Muscle of leg (tissue), 16 donors: Measurements from ENCODE around the gene CFAP206. TPM values are rescaled to one million over a fixed set of nuclear protein-coding genes. Genes with fewer than 3 reads are reported as not detected.

Source experiments
- DNase-seq: peaks from one replicate; pipeline ENCODE4 v3.0.0; 2013
- H3K27ac ChIP-seq: one replicate; pipeline ENCODE4 v1.5.1; 2013; ENCODE audit warnings: mild to moderate bottlenecking, low read length, control low read depth
- H3K27me3 ChIP-seq: one replicate; pipeline ENCODE4 v1.6.1; 2013; ENCODE audit warnings: low read length; ENCODE audit not compliant: control insufficient read depth, insufficient read depth
- H3K36me3 ChIP-seq: one replicate; pipeline ENCODE4 v1.6.1; 2013; ENCODE audit warnings: low read length; ENCODE audit not compliant: control insufficient read depth, insufficient read depth
- H3K4me1 ChIP-seq: one replicate; pipeline ENCODE4 v1.6.1; 2013; ENCODE audit warnings: low read length; ENCODE audit not compliant: control insufficient read depth, insufficient read depth
- H3K4me3 ChIP-seq: one replicate; pipeline ENCODE4 v1.5.1; 2013; ENCODE audit warnings: low read length, control low read depth
- H3K9me3 ChIP-seq: replicated peaks from 2 replicates; pipeline ENCODE4 v1.6.1; 2013; ENCODE audit warnings: low read depth, low read length; ENCODE audit not compliant: control insufficient read depth
- WGBS: methylation state at CpG from one replicate; pipeline ENCODE4 v1.1.5; 2013; ENCODE audit warnings: missing lambda C conversion rate; ENCODE audit not compliant: insufficient coverage; 5-methylcytosine and 5-hydroxymethylcytosine counted together
- long read RNA-seq, 11 donors: transcript quantifications; one replicate each; lab custom pipeline, GENCODE V29; 2026
- polyA plus RNA-seq, 8 donors: library from polyadenylated mRNA; unstranded; fragments of 120-200 nt; gene quantifications; one replicate each; pipeline versions ENCODE4 v1.2.1 to v1.2.3, GENCODE V29; 2013; ENCODE audit warnings: inconsistent platforms in 1 of 8, low replicate concordance in 1 of 8; ENCODE audit not compliant: insufficient read length in 8 of 8, insufficient read depth in 1 of 8
- total RNA-seq: library from RNA; stranded (reverse); fragments of 120-200 nt; gene quantifications from one replicate; pipeline ENCODE4 v1.2.4, GENCODE V29; 2013

The CFAP206 gene, protein sequence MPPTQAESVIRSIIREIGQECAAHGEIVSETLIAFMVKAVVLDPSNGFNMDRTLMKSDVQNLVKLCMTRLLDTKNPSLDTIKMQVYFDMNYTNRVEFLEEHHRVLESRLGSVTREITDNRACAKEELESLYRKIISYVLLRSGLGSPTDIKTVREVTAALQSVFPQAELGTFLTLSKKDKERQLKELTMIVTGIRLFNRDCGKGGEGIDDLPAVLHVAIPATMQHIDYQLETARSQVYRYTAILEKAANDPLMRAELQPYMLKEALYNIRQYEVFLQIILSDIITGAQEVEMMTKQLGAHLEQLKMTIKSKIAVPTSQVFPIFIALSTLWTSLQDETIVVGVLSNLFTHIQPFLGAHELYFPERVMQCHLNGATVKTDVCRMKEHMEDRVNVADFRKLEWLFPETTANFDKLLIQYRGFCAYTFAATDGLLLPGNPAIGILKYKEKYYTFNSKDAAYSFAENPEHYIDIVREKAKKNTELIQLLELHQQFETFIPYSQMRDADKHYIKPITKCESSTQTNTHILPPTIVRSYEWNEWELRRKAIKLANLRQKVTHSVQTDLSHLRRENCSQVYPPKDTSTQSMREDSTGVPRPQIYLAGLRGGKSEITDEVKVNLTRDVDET
- total RNA-seq (0.22 TPM), polyA plus RNA-seq (under 1 TPM in 7 of 8 donors, not detected in 1; 0.09 to 0.30 (median 0.16) TPM)
- long read RNA-seq, donor 1: 0 reads
- long read RNA-seq, donor 2: 0 reads
- long read RNA-seq, donor 3: 0 reads
- long read RNA-seq, donor 4: 0 reads
- long read RNA-seq, donor 5: 0 reads
- long read RNA-seq, donor 6: 0 reads
- long read RNA-seq, donor 7: 0 reads
- long read RNA-seq, donor 8: 0 reads
- long read RNA-seq, donor 9: 0 reads
- long read RNA-seq, donor 10: 0 reads
- long read RNA-seq, donor 11: 0 reads

DNA sequence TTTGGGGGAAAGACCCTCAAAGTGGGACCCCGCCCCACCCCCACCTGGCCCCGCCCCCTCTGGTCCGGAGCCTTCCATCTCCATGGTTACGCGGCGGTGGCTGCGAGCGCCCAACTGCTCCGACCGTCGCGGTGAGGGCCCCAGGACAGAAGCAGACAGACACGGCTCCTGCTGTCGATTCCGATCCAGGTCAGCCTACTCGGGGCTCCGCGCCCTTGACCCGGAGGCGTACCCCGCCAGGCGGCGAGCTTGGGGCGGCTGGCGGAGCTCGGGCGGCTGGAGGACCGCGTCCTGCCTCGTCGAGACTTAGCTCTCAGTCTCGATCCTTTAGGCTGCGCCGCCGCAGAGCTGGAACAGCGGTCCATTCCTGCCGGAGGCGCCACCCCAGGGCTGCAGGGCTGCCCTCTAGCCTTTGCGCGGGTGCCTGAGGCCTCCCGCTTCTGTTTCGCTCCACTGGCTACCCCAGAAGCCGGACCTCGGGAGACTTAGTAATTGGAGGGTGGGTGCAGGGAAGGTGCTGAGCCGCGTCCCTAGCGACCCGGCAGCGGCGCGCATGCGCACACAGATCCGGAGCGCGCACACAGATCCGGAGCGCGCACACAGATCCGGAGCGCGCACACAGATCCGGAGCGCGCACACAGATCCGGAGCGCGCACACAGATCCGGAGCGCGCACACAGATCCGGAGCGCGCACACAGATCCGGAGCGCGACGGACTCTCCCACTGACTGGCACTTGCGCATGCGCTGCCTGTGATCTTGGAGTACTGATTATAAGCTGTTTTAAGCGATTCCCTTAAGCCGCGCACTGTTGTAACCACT lies at the start of gene CFAP206:
Gene CFAP206 (plus strand): TSS at position 72 of the 820 bp plus-strand sequence. CDS start 1,868 bp downstream, outside the sequence.
- Histone ChIP-seq H3K4me1 (no peaks in the 10 kb centered on the region), H3K27me3 (peaks cover 2% of the 10 kb centered on the region), H3K36me3 (no peaks in the 10 kb centered on the region), H3K4me3 (peak within 1 kb of the TSS; percentile 94), H3K27ac (peak within 1 kb of the TSS; percentile 92), H3K9me3 (no peaks in the 10 kb centered on the region)
- WGBS: under 1% methylated on average over 67 of the region's 82 CpGs
- peak; percentile 85 for DNase-seq

DNA sequence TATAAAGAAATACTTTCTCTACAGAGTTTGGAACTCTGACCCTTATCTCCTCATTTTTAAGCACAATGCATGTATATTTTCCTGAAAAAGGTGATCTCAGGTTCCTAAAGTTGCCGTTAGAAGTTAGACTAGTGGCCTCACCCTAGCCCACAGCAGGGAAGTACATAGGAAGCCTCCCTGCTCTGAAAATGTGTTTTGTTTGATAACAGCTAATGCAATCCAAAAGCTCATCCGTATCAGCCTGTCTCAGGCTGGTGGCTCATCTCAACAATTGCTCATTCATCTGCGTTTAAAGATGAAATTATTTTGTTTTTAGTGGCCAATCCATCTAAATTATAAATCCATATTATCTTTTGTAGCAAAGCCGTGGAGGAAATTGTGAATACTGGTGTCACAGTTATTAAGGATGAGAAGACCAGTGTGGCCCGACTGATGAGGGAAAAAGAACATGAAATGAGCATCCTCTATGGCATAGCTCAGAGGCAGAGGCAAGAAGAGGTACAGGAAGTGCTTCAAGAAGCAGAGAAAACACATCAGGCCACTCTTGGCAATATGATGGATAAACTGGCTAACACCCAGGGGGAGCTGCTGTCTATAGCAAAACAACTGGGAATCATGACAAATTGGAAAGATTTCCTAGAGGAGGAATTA lies 43.0 kb upstream of the CFAP206 start:
- Histone ChIP-seq H3K27ac (no peak overlapping the region), H3K36me3 (no peaks in the 10 kb centered on the region), H3K9me3 (peaks cover 3% of the 10 kb centered on the region), H3K27me3 (no peaks in the 10 kb centered on the region), H3K4me3 (no peak overlapping the region), H3K4me1 (no peaks in the 10 kb centered on the region)
- DNase-seq: no peak
- WGBS: 100% methylated on average over 1 of the region's 5 CpGs

DNA sequence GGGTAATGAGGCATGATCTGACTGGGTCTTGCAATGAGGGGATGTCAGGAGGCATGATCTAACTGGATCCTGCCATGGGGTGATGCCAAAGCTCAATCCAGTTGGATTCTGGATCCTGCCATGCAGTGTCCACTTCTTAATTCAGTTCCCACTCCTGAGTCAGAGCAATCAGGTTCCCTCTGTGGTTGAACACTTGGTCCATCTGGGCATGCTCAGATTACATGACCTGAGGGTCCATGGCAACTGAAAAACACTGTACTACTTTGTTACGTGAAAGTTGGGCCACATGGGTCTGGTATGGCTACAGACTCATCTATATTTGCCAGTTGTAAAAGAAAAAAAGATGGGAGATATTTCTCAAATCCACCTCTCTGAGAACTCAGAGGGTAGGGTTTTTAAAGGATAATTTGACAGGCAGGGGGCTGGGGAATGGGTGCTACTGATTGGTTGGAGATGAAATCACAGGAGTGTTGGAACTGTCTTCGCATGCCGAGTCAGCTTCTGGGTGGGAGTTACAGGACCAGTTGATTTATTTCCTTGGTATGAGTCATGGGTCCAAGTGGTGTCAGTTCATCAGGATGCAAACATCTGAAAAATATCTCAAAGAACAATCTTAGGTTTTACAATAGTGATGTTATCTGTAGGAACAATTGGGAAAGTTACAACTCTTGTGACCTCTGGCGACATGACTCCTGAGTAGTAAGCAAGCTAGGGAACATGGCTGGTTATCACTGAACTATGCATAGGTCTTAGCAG lies 41.5 kb upstream of the CFAP206 start:
- WGBS: 91% methylated on average over 4 of the region's 4 CpGs
- Histone ChIP-seq H3K27me3 (no peaks in the 10 kb centered on the region), H3K4me3 (no peak overlapping the region), H3K27ac (no peak overlapping the region), H3K9me3 (peaks cover 3% of the 10 kb centered on the region), H3K4me1 (no peaks in the 10 kb centered on the region), H3K36me3 (no peaks in the 10 kb centered on the region)
- DNase-seq: no peak

DNA sequence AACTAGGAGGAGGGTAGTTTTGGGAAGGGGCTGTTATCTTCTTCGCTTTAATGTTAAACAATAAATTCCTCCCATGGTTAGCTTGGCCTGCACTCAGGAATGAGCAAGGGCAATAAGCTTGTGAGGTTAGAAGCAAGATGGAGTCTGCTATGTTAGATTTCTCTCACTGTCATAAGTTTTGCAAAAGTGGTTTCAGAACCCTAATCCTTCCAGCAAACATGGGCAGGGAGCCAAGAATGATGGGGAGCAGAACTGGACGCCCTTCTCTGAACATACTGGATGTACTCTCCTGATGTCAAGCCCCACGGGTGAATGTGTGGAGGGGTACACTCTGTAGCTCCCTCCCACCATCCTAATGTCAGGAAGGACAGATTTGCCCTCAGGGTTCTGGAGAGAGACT lies 40.9 kb upstream of the CFAP206 start:
- no peak for DNase-seq
- H3K9me3 ChIP-seq: peaks cover 3% of the 10 kb centered on the region
- no peaks in the 10 kb centered on the region for H3K4me1 ChIP-seq
- no peaks in the 10 kb centered on the region for H3K27me3 ChIP-seq
- WGBS: 60% methylated on average over 1 of the region's 3 CpGs
- no peak overlapping the region for H3K4me3 ChIP-seq
- H3K36me3 ChIP-seq: no peaks in the 10 kb centered on the region
- no peak overlapping the region for H3K27ac ChIP-seq

DNA sequence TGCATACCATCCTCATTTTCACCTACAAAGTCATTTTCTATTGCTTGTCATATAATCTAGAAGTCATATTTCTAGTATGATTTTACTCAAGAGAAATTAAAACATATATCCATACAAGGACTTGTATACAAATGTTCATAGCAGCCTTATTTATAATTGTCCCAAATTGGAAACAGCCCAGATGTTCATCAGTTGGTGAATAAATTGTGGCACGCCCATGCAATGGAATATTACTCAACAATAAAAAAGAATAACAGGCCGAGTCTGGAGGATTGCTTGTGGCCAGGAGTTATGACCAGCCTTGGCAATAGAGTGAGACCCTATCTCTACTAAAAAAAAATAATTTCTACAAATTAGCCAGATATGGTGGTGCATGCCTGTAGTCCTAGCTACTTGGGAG lies 34.4 kb upstream of the CFAP206 start:
- no peak overlapping the region for H3K27ac ChIP-seq
- no peaks in the 10 kb centered on the region for H3K4me1 ChIP-seq
- WGBS: no CpG with 5 or more reads among the region's 2 CpGs
- no peak for DNase-seq
- peaks cover 7% of the 10 kb centered on the region for H3K9me3 ChIP-seq
- H3K4me3 ChIP-seq: no peak overlapping the region
- H3K36me3 ChIP-seq: no peaks in the 10 kb centered on the region
- no peaks in the 10 kb centered on the region for H3K27me3 ChIP-seq

DNA sequence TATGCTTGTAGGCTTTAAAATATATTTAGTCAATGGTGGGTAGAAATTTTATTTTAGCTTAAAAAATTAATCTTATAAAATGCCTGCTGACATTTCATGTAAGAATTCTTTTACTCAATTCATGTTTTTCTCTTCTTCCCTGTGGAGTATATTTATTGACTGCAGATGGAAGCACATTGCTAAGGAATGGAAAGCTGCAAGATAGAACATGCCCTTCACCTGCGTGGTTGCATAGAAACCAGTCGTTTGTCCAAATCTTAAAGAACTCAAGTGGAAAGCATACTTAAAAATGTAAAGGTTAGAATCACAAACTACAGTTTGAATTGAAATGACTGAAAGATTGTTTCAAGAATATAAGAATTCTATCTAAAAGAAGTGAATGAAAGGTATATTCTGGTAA lies 32.5 kb upstream of the CFAP206 start:
- Histone ChIP-seq H3K4me1 (no peaks in the 10 kb centered on the region), H3K9me3 (peaks cover 3% of the 10 kb centered on the region), H3K27me3 (no peaks in the 10 kb centered on the region), H3K27ac (no peak overlapping the region), H3K36me3 (no peaks in the 10 kb centered on the region), H3K4me3 (no peak overlapping the region)
- WGBS: no CpG with 5 or more reads among the region's 2 CpGs
- DNase-seq: no peak

DNA sequence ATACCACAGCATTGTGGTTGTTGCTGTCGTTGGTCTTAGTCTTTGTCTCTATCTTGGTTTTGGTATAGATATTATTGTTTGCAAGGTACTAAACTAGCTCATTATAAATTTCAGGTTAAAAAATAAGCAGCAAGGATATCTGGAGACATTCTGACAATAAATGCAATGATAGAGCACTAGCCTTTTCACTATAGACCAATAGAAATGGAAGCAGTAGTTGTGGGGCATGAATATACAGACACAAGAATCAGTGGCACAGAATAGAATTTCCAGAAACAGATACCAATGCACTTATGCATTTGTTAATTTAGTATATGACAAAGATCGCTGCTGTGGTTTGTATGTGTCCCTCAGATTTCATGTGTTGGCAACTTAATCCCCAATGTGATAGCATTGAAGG lies 31.1 kb upstream of the CFAP206 start:
- Histone ChIP-seq H3K36me3 (no peaks in the 10 kb centered on the region), H3K27me3 (no peaks in the 10 kb centered on the region), H3K4me1 (no peaks in the 10 kb centered on the region), H3K4me3 (no peak overlapping the region), H3K27ac (no peak overlapping the region), H3K9me3 (peaks cover 3% of the 10 kb centered on the region)
- WGBS: no CpG with 5 or more reads among the region's 2 CpGs
- DNase-seq: no peak

DNA sequence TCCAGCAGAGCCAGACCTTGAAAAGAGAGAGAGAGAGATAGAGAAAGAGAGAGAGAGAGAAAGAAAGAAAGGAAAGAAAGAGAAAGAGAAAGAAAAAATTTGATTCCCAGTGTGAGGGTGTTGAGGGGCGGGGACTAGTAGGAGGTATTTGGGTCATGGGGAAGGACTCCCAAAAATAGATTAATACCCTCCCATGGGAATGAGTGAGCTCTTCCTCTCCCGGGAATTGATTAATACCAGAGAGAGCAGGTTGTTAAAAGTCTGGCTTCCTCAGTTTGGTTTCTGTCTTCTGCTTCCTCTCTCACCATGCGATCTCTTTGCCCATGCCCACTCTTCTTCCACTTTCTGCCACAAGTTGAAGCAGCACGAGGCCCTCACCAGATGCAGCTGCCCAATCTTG lies 28.8 kb upstream of the CFAP206 start:
- Histone ChIP-seq H3K4me3 (no peak overlapping the region), H3K4me1 (no peaks in the 10 kb centered on the region), H3K9me3 (no peaks in the 10 kb centered on the region), H3K27me3 (no peaks in the 10 kb centered on the region), H3K36me3 (no peaks in the 10 kb centered on the region), H3K27ac (no peak overlapping the region)
- no peak for DNase-seq
- WGBS: 59% methylated on average over 2 of the region's 4 CpGs

DNA sequence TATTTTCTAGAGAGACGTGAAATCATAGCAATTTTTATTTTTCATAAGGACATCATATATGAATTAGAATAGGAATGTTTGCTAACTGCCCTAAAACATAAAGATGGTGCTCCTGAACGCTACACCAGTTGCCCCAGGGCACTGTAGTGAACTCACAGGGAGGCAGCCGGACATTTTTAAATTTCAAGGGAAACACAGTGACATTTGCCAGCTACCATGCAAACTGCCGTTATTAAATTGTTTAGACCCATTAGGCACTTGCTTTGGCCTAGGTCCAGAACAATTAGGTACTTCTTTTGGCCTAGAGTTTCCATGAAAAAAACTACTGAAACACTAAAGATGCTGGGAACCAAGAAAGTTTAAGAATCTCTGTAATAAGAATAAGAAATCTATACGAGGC lies 24.9 kb upstream of the CFAP206 start:
- no peaks in the 10 kb centered on the region for H3K4me1 ChIP-seq

More for the DNA sequence above, 24.9 kb upstream of the CFAP206 start:
- no peak for DNase-seq
- no peaks in the 10 kb centered on the region for H3K27me3 ChIP-seq
- H3K9me3 ChIP-seq: no peaks in the 10 kb centered on the region
- H3K27ac ChIP-seq: no peak overlapping the region
- WGBS: 93% methylated on average over 4 of the region's 5 CpGs
- no peak overlapping the region for H3K4me3 ChIP-seq
- no peaks in the 10 kb centered on the region for H3K36me3 ChIP-seq
